ENCODE data around the gene ATRIP.

GRCh38 chr3:48397767-48398681, 48.5 kb upstream of the ATRIP start:
- TF ChIP-seq CTCF (IDR thresholded peaks at IDR 0.05) (no peak), POLR2A (IDR thresholded peaks at IDR 0.05) (no peak)

Measured in lower leg skin (tissue), 3 donors.